NB4 (cell line): ENCODE results near the gene ACOT12.

ENCODE experiments used
- POLR2A ChIP-seq: IDR thresholded peaks from 2 replicates; pipeline ENCODE4 v1.6.1; 2011; ENCODE audit warnings: mild to moderate bottlenecking; ENCODE audit not compliant: insufficient read length; ENCODE audit errors: extremely low read depth
- TF ChIP-seq, protein P1 (sequence below): IDR thresholded peaks from one replicate; pipeline ENCODE4 v1.5.1; 2012; ENCODE audit warnings: low read depth, low read length
- TF ChIP-seq, protein P2 (sequence below): IDR thresholded peaks from 2 replicates; pipeline ENCODE4 v1.6.1; 2011; ENCODE audit warnings: low read depth, low read length

DNA sequence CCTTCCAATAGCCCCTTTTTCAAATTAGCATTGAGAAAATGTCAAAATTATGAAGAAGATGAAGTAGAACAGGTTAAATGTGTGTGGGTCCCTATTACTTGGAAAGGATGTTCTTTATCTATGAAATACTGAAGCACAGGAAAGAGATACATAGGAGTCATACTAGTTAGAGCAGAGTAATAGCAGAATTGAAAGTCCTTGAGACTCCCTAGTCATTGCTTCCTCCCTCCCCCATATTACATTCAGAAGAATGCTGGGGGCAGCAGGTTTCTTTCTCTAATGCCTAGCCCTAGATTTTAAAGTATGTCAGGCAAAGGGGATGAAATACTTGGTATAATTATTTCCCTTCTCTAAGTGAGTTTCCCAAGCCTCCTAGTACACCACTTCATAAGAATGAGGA is 88.1 kb downstream of the ACOT12 start:
- TF ChIP-seq, protein P1, sequence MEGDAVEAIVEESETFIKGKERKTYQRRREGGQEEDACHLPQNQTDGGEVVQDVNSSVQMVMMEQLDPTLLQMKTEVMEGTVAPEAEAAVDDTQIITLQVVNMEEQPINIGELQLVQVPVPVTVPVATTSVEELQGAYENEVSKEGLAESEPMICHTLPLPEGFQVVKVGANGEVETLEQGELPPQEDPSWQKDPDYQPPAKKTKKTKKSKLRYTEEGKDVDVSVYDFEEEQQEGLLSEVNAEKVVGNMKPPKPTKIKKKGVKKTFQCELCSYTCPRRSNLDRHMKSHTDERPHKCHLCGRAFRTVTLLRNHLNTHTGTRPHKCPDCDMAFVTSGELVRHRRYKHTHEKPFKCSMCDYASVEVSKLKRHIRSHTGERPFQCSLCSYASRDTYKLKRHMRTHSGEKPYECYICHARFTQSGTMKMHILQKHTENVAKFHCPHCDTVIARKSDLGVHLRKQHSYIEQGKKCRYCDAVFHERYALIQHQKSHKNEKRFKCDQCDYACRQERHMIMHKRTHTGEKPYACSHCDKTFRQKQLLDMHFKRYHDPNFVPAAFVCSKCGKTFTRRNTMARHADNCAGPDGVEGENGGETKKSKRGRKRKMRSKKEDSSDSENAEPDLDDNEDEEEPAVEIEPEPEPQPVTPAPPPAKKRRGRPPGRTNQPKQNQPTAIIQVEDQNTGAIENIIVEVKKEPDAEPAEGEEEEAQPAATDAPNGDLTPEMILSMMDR: no peak
- no peak for TF ChIP-seq POLR2A
- TF ChIP-seq, protein P2, sequence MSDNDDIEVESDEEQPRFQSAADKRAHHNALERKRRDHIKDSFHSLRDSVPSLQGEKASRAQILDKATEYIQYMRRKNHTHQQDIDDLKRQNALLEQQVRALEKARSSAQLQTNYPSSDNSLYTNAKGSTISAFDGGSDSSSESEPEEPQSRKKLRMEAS: no peak
